Esophagus (tissue), 2 donors: Measurements from ENCODE around the gene ERP44. TPM values are rescaled to one million over a fixed set of nuclear protein-coding genes. Genes with fewer than 3 reads are reported as not detected.

ENCODE experiments used
- H3K27ac ChIP-seq, 2 donors: one replicate each; pipeline ENCODE4 v1.5.1; 2013; ENCODE audit warnings: low read depth in 2 of 2, mild to moderate bottlenecking in 2 of 2, inconsistent platforms in 1 of 2, low read length in 1 of 2, moderate library complexity in 1 of 2
- H3K27me3 ChIP-seq, 2 donors: one replicate each; pipeline ENCODE4 v1.6.1; 2013; ENCODE audit warnings: low read length in 2 of 2, control low read depth in 1 of 2, mild to moderate bottlenecking in 1 of 2; ENCODE audit not compliant: insufficient read depth in 2 of 2, control insufficient read depth in 1 of 2
- H3K36me3 ChIP-seq, 2 donors: one replicate each; pipeline ENCODE4 v1.6.1; 2013; ENCODE audit warnings: low read length in 1 of 2; ENCODE audit not compliant: control insufficient read depth in 2 of 2, insufficient read depth in 2 of 2
- H3K4me1 ChIP-seq, 2 donors: one replicate each; pipeline ENCODE4 v1.6.1; 2013; ENCODE audit warnings: low read length in 1 of 2; ENCODE audit not compliant: control insufficient read depth in 2 of 2, insufficient read depth in 2 of 2
- H3K4me3 ChIP-seq, 2 donors: one replicate each; pipeline ENCODE4 v1.5.1; 2013; ENCODE audit warnings: low read length in 2 of 2, mild to moderate bottlenecking in 2 of 2, low read depth in 1 of 2, moderate library complexity in 1 of 2
- H3K9me3 ChIP-seq, 2 donors: one replicate each; pipeline ENCODE4 v1.6.1; 2013; ENCODE audit warnings: mild to moderate bottlenecking in 2 of 2, low read depth in 1 of 2, low read length in 1 of 2, moderate library complexity in 1 of 2; ENCODE audit not compliant: control insufficient read depth in 2 of 2, insufficient read depth in 1 of 2
- WGBS, 2 donors: extraction: QIAGEN DNeasy Blood & Tissue Kit; methylation state at CpG; one replicate each; pipeline ENCODE4 v1.1.7; 2013; 5-methylcytosine and 5-hydroxymethylcytosine counted together
- polyA plus RNA-seq, 2 donors: library from polyadenylated mRNA; stranded (reverse); fragments of 200-250 nt; gene quantifications; one replicate each; pipeline ENCODE4 v1.2.3, GENCODE V29; 2013
- donor health status: healthy with polysubstance abuse.
- donor health status: Bipolar disorder and iron deficiency.

The ERP44 gene
- polyA plus RNA-seq, 2 donors = 14.3 to 16.3 TPM

GRCh38 chr9:100129772-100130171 lies 31.0 kb upstream of the ERP44 start:
- Histone ChIP-seq H3K36me3 (peaks cover 0 to 2% of the 10 kb centered on the region in 2 donors), H3K27ac (no peak overlapping the region), H3K4me3 (no peak overlapping the region), H3K4me1 (no peaks in the 10 kb centered on the region), H3K27me3 (no peaks in the 10 kb centered on the region), H3K9me3 (no peaks in the 10 kb centered on the region)

GRCh38 chr9:100126423-100126822 lies 27.6 kb upstream of the ERP44 start:
- Histone ChIP-seq H3K4me1 (no peaks in the 10 kb centered on the region), H3K27me3 (no peaks in the 10 kb centered on the region), H3K9me3 (no peaks in the 10 kb centered on the region), H3K4me3 (no peak overlapping the region), H3K27ac (no peak overlapping the region), H3K36me3 (peaks cover 0 to 2% of the 10 kb centered on the region in 2 donors)
- WGBS, 2 donors = 97 to 99% methylated on average over 2 of the region's 2 CpGs

- 96 to 98% methylated on average over 2 of the region's 2 CpGs for WGBS, 2 donors
- Histone ChIP-seq H3K9me3 (no peaks in the 10 kb centered on the region), H3K27ac (no peak overlapping the region), H3K27me3 (no peaks in the 10 kb centered on the region), H3K4me3 (no peak overlapping the region), H3K4me1 (no peaks in the 10 kb centered on the region), H3K36me3 (peaks cover 0 to 2% of the 10 kb centered on the region in 2 donors)
Observed at GRCh38 chr9:100125910-100126309, 27.1 kb upstream of the ERP44 start.

- Histone ChIP-seq H3K4me1 (no peaks in the 10 kb centered on the region), H3K9me3 (no peaks in the 10 kb centered on the region)
- WGBS, 2 donors = 74 to 91% methylated on average over 2 of the region's 2 CpGs
Observed at GRCh38 chr9:100125236-100125635, 26.4 kb upstream of the ERP44 start.

GRCh38 chr9:100120286-100120685 lies 21.5 kb upstream of the ERP44 start:
- Histone ChIP-seq H3K27ac (no peak overlapping the region), H3K9me3 (no peaks in the 10 kb centered on the region), H3K36me3 (no peaks in the 10 kb centered on the region), H3K27me3 (no peaks in the 10 kb centered on the region), H3K4me1 (no peaks in the 10 kb centered on the region), H3K4me3 (no peak overlapping the region)
- WGBS, 2 donors = 87 to 93% methylated on average over 2 of the region's 2 CpGs

More at GRCh38 chr9:100125236-100125635, 26.4 kb upstream of the ERP44 start:
- Histone ChIP-seq H3K27me3 (no peaks in the 10 kb centered on the region), H3K27ac (no peak overlapping the region), H3K4me3 (no peak overlapping the region), H3K36me3 (peaks cover 0 to 2% of the 10 kb centered on the region in 2 donors)

- WGBS, 2 donors = 97 to 99% methylated on average over 25 of the region's 25 CpGs
Observed at GRCh38 chr9:100117316-100117715, 18.5 kb upstream of the ERP44 start.

GRCh38 chr9:100112677-100113336 lies 14.0 kb upstream of the ERP44 start:
- 95 to 97% methylated on average over 2 of the region's 2 CpGs for WGBS, 2 donors
- Histone ChIP-seq H3K36me3 (no peaks in the 10 kb centered on the region), H3K27me3 (no peaks in the 10 kb centered on the region), H3K9me3 (no peaks in the 10 kb centered on the region), H3K4me3 (no peak overlapping the region), H3K4me1 (peaks cover 0 to 3% of the 10 kb centered on the region in 2 donors), H3K27ac (no peak overlapping the region)

More at GRCh38 chr9:100117316-100117715, 18.5 kb upstream of the ERP44 start:
- Histone ChIP-seq H3K36me3 (no peaks in the 10 kb centered on the region), H3K4me3 (no peak overlapping the region), H3K4me1 (no peaks in the 10 kb centered on the region), H3K27ac (no peak overlapping the region), H3K27me3 (no peaks in the 10 kb centered on the region), H3K9me3 (no peaks in the 10 kb centered on the region)

- H3K4me3 ChIP-seq = no peak overlapping the region
- peak overlapping the region; percentile 4 to 18 for H3K27ac ChIP-seq
- no peaks in the 10 kb centered on the region for H3K9me3 ChIP-seq
- no peaks in the 10 kb centered on the region for H3K27me3 ChIP-seq
- peaks cover 0 to 3% of the 10 kb centered on the region in 2 donors for H3K4me1 ChIP-seq
- WGBS, 2 donors = 38% methylated on average over 4 of the region's 4 CpGs
- no peaks in the 10 kb centered on the region for H3K36me3 ChIP-seq
Observed at GRCh38 chr9:100111235-100111634, 12.4 kb upstream of the ERP44 start.

GRCh38 chr9:100108559-100108958 lies 9.8 kb upstream of the ERP44 start:
- H3K27ac ChIP-seq = no peak overlapping the region
- no peak overlapping the region for H3K4me3 ChIP-seq
- H3K4me1 ChIP-seq = peaks cover 0 to 3% of the 10 kb centered on the region in 2 donors
- H3K9me3 ChIP-seq = no peaks in the 10 kb centered on the region
- no peaks in the 10 kb centered on the region for H3K27me3 ChIP-seq
- no peaks in the 10 kb centered on the region for H3K36me3 ChIP-seq
- WGBS, 2 donors = 50 to 70% methylated on average over 2 of the region's 2 CpGs

- H3K27ac ChIP-seq = no peak overlapping the region
- H3K27me3 ChIP-seq = no peaks in the 10 kb centered on the region
- no peak overlapping the region for H3K4me3 ChIP-seq
- no peaks in the 10 kb centered on the region for H3K36me3 ChIP-seq
- 74 to 76% methylated on average over 2 of the region's 2 CpGs for WGBS, 2 donors
- H3K4me1 ChIP-seq = peaks cover 0 to 3% of the 10 kb centered on the region in 2 donors
- no peaks in the 10 kb centered on the region for H3K9me3 ChIP-seq
Observed at GRCh38 chr9:100106616-100107015, 7.8 kb upstream of the ERP44 start.
